UCSD-AML1 (cell line): ENCODE measurements around the gene THBD.

Source experiments
- DNase-seq: peaks from one replicate; lab custom pipeline; 2025; ENCODE audit not compliant: unreplicated experiment; lab: John Stamatoyannopoulos, UW

THBD gene

GRCh38 chr20:23084845-23085365 lies 35.4 kb upstream of the THBD start:
- no peak for DNase-seq

- no peak for DNase-seq
Observed at GRCh38 chr20:23084282-23084844, 34.9 kb upstream of the THBD start.

- no peak for DNase-seq
Observed at GRCh38 chr20:23083553-23084220, 34.2 kb upstream of the THBD start.

GRCh38 chr20:23082846-23083552 lies 33.5 kb upstream of the THBD start:
- DNase-seq = no peak

- DNase-seq = no peak
Observed at GRCh38 chr20:23081263-23081819, 31.9 kb upstream of the THBD start.

GRCh38 chr20:23080521-23080920 lies 31.0 kb upstream of the THBD start:
- no peak for DNase-seq

- DNase-seq = no peak
Observed at GRCh38 chr20:23079926-23080325, 30.5 kb upstream of the THBD start.

- DNase-seq = no peak
Observed at GRCh38 chr20:23079016-23079351, 29.5 kb upstream of the THBD start.

- DNase-seq = no peak
Observed at GRCh38 chr20:23078351-23079015, 29.0 kb upstream of the THBD start.

GRCh38 chr20:23077277-23077676 lies 27.8 kb upstream of the THBD start:
- no peak for DNase-seq

- no peak for DNase-seq
Observed at GRCh38 chr20:23074052-23074451, 24.6 kb upstream of the THBD start.

- no peak for DNase-seq
Observed at GRCh38 chr20:23072892-23073586, 23.6 kb upstream of the THBD start.

- DNase-seq = no peak
Observed at GRCh38 chr20:23071996-23072395, 22.5 kb upstream of the THBD start.

GRCh38 chr20:23071398-23071797 lies 21.9 kb upstream of the THBD start:
- DNase-seq = no peak

GRCh38 chr20:23069108-23069507 lies 19.6 kb upstream of the THBD start:
- DNase-seq = no peak

- no peak for DNase-seq
Observed at GRCh38 chr20:23068283-23068682, 18.8 kb upstream of the THBD start.

GRCh38 chr20:23066772-23067171 lies 17.3 kb upstream of the THBD start:
- no peak for DNase-seq

GRCh38 chr20:23065266-23066201 lies 16.1 kb upstream of the THBD start:
- DNase-seq = no peak

- DNase-seq = no peak
Observed at GRCh38 chr20:23063581-23063980, 14.1 kb upstream of the THBD start.

GRCh38 chr20:23063168-23063567 lies 13.7 kb upstream of the THBD start:
- DNase-seq = no peak
